SK-N-MC (cell line): Measurements from ENCODE around the gene IPPK.

Experiments used
- EZH2 ChIP-seq: fragments of 200-600 bp; sonication (generic); IDR thresholded peaks from one replicate; pipeline ENCODE4 v1.6.1; 2017; ENCODE audit warnings: antibody characterized with exemption
- FOXP2 ChIP-seq: optimal IDR thresholded peaks from 2 replicates; pipeline ENCODE3; 2011; ENCODE audit warnings: mild to moderate bottlenecking, moderate library complexity; ENCODE audit not compliant: insufficient read depth; ENCODE audit errors: extremely low read length, control extremely low read depth
- POLR2AphosphoS5 ChIP-seq: IDR thresholded peaks from 2 replicates; pipeline ENCODE4 v1.6.1; 2012; ENCODE audit warnings: mild to moderate bottlenecking, low read depth, low read length, borderline replicate concordance

DNA sequence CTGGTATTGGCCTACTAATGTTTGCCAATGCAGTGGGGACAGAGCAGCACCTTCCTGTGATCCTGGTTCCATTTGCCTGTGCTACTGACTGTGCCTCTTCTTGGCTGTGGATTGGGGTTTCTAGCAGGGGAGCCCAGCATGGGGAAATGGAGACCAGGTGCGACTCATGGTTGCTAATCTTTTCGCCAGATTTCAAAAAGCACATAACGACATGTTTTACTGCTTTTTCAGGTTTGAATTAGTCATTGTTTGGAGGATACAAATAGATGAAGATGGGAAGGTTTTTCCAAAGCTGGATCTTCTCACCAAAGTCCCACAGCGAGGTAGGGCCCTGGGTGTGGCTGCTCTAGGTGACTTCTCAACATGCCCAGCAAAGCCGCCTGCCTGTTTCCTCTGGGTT is 57.6 kb downstream of the IPPK start:
- no peak for TF ChIP-seq EZH2
- TF ChIP-seq POLR2AphosphoS5 = no peak
- no peak for TF ChIP-seq FOXP2
